ENCODE measurements around the gene PLEKHH1.

The PLEKHH1 gene

DNA sequence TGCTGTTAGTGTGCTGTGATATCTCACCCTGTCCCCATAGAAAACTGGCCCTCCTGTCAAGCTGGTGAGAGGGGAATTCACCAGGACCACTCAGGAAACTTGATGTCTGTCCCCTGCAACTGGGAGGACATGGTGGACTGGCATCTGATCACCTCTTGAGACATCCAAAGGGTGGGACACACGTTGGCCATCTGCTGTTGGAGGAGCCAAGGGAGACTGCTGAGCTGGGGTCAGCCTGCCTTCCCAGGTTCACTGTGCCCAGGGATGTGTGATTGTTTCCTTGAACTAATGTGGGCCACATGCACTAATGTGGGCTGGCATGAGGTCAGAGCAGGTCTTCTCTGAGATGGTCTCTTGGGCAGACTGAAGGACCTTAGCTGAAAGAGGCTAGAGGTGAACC is 27.8 kb upstream of the PLEKHH1 start:
- no peak for DNase-seq (ENCODE audit: low read depth, low spot score)
- no peak overlapping the region for H3K4me3 ChIP-seq (ENCODE audit: low read length)

DNA sequence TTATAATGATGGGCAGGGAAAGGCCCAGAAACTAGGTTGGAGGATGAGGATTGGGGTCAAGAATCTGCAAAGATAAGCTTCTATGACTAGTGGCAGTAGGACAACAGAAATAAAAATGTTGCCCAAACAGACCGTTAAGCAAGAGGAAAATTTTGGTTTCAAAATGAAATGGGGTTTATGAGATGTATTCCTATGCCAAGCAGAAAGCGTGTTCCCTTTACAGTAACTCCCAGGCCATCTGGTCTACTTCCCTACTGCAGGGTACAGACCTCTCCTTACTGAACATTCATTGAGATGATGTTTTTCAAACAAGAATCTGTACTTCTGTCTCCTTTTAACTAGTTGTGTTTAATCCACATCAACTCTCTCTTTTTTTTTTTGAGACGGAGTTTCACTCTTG is 24.1 kb upstream of the PLEKHH1 start:
- no peak for DNase-seq (ENCODE audit: low read depth, low spot score)
- no peak overlapping the region for H3K4me3 ChIP-seq (ENCODE audit: low read length)

DNA sequence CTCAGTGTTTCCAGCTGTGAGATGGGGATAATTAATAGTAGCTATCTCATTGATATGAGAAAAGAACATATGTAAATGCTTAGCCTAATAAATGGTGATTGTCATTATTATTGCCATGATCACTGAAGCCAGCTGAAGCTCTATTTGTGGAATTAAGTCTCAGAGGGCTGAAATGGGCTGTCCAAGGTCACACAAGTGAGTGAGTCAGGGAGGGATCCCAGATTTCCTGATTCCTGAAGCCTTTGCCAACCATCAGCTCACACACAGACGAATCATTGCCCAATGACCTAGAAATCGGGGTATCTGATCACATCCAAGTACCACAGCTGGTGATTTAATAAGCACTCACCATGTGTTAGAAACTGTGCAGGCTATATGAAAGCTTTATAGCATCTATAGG is 23.0 kb upstream of the PLEKHH1 start:
- DNase-seq (ENCODE audit: low read depth, low spot score), result no peak

DNA sequence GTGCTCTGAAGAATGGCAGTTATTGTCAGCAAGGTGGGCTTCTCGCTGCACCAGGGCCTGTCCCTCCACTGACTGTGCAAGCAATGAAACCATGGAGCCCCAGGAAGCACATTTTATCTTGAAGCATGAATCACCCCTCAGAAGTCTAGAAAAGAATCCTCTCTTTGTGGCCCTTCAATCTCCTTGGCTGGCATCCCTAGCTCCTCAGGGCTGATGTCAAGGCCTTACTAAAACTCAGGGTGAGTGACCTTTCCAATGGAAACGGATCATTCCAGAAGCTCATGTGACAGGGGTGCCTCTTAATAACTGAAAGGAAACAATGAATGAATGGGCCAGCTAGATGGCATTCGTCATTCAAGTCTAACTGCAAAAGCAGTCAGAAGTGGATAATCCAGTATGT is 22.3 kb upstream of the PLEKHH1 start:
- DNase-seq (ENCODE audit: low read depth, low spot score), result no peak
- no peak overlapping the region for H3K4me3 ChIP-seq (ENCODE audit: low read length)

More for the DNA sequence above, 23.0 kb upstream of the PLEKHH1 start:
- no peak overlapping the region for H3K4me3 ChIP-seq (ENCODE audit: low read length)

DNA sequence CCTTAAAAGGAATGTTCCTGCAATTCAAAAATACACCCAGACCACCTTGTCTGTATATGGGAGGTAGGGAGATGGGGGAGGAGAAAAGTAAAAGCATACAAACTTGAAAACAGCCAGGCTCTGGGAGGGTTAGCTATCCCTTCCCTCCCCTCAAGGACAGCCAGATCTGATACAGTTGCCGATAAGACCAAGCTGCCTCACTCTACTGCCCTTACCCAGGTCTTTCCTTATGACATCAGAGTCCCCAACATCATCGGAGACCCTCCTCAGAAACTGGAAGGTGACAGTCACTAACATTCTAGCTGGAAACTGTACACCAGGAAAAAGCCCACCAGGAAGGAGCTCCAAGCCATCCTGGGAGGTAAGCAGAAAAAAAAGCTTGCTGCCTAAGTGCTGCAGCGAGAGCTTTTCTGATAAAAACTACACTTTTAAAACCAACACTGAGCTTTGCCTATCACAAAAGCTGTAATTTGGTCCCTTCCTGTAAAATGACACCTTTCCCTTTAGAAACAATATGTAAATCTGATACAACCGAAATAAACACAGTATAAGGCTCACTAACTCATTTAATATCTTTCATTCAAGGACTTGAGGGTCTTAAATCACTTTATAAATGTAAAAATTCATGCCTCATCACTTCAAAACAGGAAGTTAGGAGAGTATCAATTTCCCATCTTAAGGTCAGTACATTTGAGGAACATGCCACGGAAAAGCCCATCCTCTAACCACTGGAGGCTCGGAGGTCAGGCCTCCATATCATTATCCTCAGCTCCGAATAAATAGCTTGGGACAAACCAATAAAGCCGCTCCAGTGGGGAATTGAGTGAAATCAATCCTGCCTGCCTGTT is 20.4 kb upstream of the PLEKHH1 start:
- no peak for DNase-seq (ENCODE audit: low read depth, low spot score)
- H3K4me3 ChIP-seq (ENCODE audit: low read length), result no peak overlapping the region

DNA sequence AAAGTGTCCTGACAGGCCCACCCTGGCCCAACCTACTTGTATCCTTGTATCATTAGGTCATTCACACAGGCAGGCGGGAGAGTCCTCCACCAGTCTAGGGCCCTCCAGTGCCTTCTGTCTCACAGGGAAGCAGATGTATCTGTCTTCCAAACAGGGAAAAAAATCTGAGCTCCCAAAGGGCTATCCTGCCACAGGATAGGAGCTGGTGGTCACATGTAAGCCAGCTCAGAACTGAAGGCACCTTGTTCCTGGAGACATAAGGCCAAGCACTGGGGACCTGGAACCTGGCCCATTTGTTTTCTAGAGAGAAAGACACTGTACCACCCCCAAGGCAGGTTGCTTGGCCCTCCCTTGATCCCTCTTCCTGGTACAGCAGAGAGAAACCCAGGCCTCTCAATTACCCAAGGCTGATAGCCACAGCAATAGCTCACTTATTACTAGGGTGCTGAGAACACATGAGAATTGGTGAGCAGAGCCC is 19.4 kb upstream of the PLEKHH1 start:
- H3K4me3 ChIP-seq (ENCODE audit: low read length), result no peak overlapping the region
- DNase-seq (ENCODE audit: low read depth, low spot score), result no peak

DNA sequence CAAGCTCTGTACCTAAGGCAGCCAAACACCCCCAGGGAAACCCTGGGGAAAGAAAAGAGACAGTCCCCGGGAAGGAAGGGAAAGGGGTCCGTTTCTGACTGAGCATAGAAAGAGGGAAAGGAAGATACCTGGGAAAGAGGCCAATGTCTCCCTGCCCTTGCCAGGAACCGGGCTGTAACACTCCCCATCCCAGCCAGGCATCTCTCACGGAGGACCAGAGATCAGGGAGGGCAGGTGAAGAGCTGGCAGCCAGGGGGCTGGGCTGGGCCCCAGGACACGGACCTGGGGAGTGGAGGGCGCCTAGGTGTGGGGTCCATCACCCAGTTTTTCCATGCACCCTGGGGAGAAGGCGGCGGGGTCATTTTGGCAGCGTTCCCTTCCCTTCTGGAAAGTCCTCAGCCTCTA is 18.9 kb upstream of the PLEKHH1 start:
- peak overlapping the region; percentile 55 for H3K4me3 ChIP-seq (ENCODE audit: low read length)
- no peak for DNase-seq (ENCODE audit: low read depth, low spot score)

DNA sequence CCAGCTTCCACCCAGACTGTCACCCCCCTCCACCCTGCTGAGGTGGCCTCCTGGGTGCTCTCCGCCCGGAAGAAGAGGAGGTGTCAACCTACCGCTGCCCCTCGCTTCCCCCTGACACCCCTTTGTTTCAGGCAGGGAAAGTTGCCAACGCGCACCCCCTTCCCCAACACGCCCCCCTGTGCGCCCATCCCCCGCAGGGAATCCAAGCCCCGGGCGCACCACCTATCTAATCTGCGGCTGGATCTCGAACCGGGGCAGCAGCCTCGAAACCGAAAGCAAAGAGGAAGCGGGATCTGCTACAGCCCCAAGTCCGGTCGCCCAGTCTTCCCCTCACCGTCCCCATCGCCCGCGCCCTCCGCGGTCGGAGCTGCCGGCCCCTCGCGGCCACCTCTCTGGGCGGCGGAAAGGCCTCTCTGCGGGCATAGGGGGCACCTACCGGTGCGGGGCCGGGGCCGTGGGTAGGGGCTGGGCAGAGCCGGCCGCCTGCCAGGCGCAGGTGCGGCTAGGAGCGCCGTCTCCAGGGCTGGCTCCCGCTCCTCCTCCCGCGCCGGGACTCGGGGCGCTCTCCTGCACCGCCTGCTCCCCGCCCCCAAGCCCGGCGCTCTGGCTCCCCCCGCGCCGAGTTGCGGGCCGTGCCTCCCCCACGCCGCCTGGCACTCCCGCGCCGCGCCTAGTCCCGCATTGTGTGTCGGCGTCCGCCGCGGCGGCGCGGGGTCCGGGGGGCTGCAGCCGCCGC is 18.3 kb upstream of the PLEKHH1 start:
- peak overlapping the region; percentile 55 for H3K4me3 ChIP-seq (ENCODE audit: low read length)
- DNase-seq (ENCODE audit: low read depth, low spot score), result no peak

DNA sequence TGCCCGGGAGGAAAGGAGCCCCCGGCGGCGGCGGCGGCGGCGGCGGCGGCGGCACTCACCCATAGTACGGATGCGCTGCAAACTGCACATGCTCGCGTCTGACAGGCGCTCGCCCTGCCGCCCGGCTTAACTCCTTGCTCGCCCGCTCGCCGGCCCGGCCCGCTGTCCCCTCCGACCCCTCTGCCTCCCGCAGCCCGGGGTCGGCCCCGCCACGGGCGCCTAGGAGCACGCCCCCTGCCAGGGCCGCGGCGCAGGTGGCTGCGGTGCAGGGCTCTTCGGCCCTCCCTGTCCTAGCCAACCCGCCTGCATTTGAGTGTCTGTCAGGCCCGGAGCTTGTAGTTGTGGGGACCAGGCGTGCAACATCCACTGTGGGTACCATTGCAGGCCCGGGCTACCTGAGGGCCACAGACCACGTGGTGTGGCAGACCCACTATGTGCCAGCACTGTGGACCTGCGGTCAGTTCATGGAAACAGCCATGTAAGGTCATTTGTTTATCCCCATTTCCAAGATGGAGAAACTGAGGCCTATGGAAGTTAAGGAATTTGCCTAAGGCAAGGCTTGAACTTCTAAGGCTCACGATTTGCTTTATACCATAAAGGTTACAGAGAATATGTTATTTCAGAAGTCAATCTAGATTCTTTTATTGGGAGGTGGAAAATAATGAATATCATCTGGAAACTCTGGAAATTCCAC is 17.6 kb upstream of the PLEKHH1 start:
- peak overlapping the region; percentile 55 for H3K4me3 ChIP-seq (ENCODE audit: low read length)
- no peak for DNase-seq (ENCODE audit: low read depth, low spot score)

DNA sequence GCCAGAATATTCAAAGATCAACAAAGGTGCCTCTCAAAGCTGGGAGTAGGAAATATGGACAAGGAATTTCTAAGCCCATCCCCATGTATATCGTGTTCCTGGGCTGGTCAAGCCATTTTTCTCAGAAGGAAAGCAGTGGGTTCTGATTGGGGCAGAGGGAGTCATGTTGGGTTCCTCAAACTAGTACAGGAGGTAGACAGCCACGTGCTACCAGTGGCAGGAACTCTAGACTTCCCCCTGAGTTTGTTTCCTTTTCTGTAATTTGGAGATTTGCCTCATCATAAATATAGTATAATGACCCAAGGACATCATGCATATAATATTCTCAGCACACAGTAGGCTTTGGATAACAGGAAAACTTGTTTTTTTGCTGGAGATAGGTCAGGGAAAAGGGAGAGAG is 16.4 kb upstream of the PLEKHH1 start:
- no peak overlapping the region for H3K4me3 ChIP-seq (ENCODE audit: low read length)
- DNase-seq (ENCODE audit: low read depth, low spot score), result no peak

DNA sequence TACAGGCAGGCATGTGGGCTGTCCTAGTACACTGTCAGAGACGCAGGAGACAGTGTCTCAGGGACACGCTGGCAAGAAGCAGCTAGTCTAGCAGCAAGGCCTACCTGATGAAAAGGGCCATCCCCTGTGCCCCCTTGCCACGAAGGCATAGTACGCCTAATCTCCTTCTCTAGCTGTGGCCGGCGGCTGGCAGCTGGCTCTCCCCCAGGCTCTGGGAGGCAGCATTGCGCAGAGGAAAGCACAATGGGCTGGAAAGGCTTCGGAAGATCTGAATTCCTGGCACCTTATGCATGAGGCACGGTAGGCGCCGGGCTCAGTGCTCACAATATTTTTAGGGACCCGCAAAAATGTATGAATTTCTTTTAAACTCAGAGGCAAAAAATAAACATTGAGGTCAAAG is 16.0 kb upstream of the PLEKHH1 start:
- no peak overlapping the region for H3K4me3 ChIP-seq (ENCODE audit: low read length)
- no peak for DNase-seq (ENCODE audit: low read depth, low spot score)

DNA sequence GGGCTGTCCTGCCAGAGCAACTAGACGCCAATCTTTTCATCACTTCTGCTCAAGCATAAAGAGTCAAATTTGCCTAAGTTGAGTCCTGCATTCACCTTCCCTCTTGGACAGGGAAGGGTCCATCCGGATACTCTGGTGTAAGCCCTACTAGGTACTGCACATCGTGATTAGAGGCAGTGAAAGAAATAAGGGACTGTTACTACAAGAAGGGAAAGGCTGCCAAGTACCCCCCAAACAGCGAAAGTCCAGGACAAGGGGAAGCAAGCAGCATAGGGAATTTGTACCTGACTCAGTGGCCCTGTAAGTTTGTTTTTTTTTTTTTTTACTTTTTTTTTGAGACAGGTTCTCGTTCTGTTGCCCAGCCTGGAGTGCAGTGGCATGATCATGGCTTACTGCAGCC is 13.7 kb upstream of the PLEKHH1 start:
- no peak for DNase-seq (ENCODE audit: low read depth, low spot score)
- no peak overlapping the region for H3K4me3 ChIP-seq (ENCODE audit: low read length)

DNA sequence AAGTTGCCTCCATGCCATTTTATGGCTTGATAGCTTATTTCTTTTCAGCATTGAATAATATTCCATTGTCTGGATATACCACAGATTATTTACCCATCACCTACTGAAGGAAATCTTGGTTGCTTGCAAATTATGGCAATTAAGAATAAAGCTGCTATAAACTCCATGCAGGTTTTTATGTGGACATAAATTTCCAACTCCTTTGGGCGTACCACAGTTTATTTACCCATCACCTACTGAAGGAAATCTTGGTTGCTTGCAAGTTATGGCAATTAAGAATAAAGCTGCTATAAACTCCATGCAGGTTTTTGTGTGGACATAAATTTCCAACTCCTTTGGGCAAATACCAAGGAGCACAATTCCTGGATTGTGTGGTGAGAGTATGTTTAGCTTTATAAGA is 12.6 kb upstream of the PLEKHH1 start:
- H3K4me3 ChIP-seq (ENCODE audit: low read length), result no peak overlapping the region
- DNase-seq (ENCODE audit: low read depth, low spot score), result no peak

DNA sequence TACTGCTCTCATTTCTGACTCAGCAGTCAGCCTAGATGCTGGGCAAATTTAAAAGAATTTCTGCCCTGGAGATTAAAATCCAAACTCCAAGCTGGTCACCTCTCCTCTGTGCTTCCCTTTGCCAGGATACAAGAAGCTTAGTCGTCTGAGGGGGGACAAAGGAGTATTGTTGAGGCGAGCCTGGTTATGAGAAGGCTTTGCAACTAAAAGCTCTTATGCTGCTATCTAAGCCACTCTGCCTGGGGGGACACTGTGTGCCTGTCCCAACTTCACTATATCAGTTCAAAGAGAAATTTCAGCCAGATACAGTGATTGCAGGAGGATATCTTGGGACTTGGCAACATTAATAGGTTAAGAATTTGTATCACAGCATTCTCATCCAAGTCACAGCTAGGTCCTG is 10.8 kb upstream of the PLEKHH1 start:
- no peak for DNase-seq (ENCODE audit: low read depth, low spot score)
- no peak overlapping the region for H3K4me3 ChIP-seq (ENCODE audit: low read length)

DNA sequence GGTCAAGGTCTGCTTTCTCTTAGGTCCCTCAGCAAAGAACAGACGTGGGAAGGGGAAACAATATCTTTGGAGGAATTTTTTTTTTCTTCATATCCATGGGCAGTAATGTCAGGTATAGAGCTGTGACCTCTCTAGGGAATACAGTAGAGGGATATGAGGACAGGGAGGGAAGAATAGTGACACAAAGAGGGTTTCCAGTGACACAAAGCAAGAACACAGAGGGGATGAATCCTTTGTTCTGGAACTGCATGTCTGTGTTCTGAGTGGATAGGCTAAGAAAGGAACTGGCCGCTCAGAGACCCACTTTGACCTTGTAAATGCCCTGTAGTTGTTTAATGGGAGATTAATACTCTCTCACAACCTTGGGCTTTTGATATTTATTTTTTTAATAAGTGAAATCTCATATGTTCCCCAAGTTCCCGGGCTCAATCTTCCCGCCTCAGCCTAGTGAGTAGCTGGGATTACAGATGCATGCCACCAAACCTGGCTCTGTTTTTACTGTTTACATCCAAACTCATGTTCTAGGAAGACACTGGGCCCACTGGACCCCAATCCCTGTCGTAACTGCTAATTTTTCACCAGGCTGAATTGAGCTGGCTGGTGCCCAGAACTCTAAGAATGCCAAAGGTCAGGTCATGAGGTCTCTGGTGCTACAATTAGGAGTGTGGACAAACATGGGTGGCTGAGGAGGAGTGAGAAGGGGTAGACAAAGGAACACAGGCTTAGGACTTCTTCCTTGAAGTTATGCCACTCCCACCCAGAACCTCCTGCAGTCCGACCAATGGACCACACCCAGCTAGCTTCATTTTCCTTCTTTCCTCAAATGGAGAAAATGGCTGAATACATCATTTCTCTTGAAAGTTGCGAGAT is 9.1 kb upstream of the PLEKHH1 start:
- no peak for DNase-seq (ENCODE audit: low read depth, low spot score)

DNA sequence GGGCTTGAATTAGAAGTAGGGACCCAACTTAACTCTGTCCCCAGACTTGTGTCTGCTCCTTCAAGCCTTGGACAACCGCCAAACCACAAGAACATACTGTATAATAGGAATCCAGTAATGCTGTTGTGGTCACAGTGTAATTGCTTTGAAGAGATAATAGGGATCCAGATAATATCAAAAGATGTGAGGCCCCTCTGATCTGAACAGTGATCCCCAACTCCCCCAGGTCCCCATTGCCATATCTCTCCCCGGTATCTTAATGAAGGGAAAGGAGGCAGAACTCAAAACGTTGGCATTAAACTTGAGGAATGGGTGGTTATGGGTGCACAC is 8.5 kb upstream of the PLEKHH1 start:
- DNase-seq (ENCODE audit: low read depth, low spot score), result no peak
- H3K4me3 ChIP-seq (ENCODE audit: low read length), result no peak overlapping the region

More for the DNA sequence above, 9.1 kb upstream of the PLEKHH1 start:
- H3K4me3 ChIP-seq (ENCODE audit: low read length), result no peak overlapping the region

DNA sequence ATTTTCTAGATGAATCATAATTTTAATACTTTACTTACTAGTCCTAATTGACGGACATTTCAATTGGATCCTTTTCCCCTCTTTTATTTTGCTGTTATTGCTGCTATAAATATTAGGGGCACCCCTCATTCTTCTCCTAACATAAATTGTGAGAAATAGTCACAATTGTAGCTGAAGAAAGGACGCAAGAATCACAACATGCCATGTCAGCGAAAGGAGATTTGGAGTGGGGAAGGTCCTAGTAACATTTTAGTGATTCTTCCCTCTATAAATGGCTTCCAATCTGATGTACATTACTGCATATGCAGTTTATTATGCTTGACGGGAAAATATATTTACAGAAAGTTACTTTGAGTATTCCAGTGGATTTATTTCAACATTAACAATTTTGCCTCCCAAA is 7.7 kb upstream of the PLEKHH1 start:
- no peak for DNase-seq (ENCODE audit: low read depth, low spot score)
- H3K4me3 ChIP-seq (ENCODE audit: low read length), result no peak overlapping the region

DNA sequence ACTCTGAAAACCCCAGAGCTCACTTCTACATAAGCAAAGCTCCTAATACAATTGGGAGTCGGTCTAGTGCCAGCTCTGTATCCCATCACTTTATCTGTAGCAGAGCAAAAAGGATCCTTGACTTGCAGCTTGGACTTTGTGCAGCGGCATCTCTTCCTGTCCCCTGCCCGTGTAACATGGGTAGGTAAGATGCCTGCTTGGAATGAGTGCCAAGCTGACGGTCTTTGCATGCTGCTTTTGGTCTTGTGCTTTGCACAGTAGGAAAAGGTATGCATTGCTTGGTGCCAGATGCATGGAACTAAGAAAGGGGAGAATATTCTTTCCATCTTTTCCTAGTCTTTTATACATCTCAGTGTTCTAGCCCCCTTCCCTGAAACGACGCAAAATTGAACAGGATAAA is 6.9 kb upstream of the PLEKHH1 start:
- no peak for DNase-seq (ENCODE audit: low read depth, low spot score)
- no peak overlapping the region for H3K4me3 ChIP-seq (ENCODE audit: low read length)
